CD14-positive monocyte (primary cell): Measurements from ENCODE around the gene NFATC2. TPM values are rescaled to one million over a fixed set of nuclear protein-coding genes. Genes with fewer than 3 reads are reported as not detected.

ENCODE experiments used
- DNase-seq, 3 donors: peaks; one replicate each; pipeline ENCODE4 v3.0.0-alpha.2; 2011 to 2022
- H2AFZ ChIP-seq: 2 replicates; pipeline ENCODE4 v1.6.0; 2012; ENCODE audit warnings: mild to moderate bottlenecking, low read depth, low read length, inconsistent platforms; ENCODE audit not compliant: insufficient read depth, poor library complexity, severe bottlenecking
- H3K27ac ChIP-seq, 2 donors: 1 replicate in 1 of 2; 2 replicates in 1 of 2; pipeline ENCODE4 v1.5.1; 2012 to 2013; ENCODE audit warnings: low read length in 2 of 2, control low read depth in 1 of 2, inconsistent platforms in 1 of 2, low read depth in 1 of 2, mild to moderate bottlenecking in 1 of 2
- H3K27me3 ChIP-seq, 2 donors: one replicate each; pipeline versions ENCODE4 v1.6.0 to v1.6.1; 2011 to 2013; ENCODE audit warnings: low read length in 2 of 2; ENCODE audit not compliant: control insufficient read depth in 2 of 2, insufficient read depth in 2 of 2
- H3K36me3 ChIP-seq, 2 donors: replicated peaks in 1 of 2; 1 replicate in 1 of 2; 2 replicates in 1 of 2; pipeline versions ENCODE4 v1.5.1 to v1.6.1; 2012 to 2013; ENCODE audit warnings: low read length in 2 of 2, control low read depth in 1 of 2, inconsistent platforms in 1 of 2, mild to moderate bottlenecking in 1 of 2; ENCODE audit not compliant: insufficient read depth in 2 of 2, control insufficient read depth in 1 of 2
- H3K4me1 ChIP-seq, 2 donors: 1 replicate in 1 of 2; 2 replicates in 1 of 2; pipeline versions ENCODE4 v1.5.1 to v1.6.1; 2012 to 2013; ENCODE audit warnings: low read length in 2 of 2, control low read depth in 1 of 2, inconsistent platforms in 1 of 2, mild to moderate bottlenecking in 1 of 2, moderate library complexity in 1 of 2; ENCODE audit not compliant: insufficient read depth in 2 of 2, control insufficient read depth in 1 of 2
- H3K4me2 ChIP-seq: replicated peaks from 2 replicates; pipeline ENCODE3; 2012; ENCODE audit warnings: low read length, moderate library complexity, mild to moderate bottlenecking; ENCODE audit not compliant: poor library complexity, severe bottlenecking; ENCODE audit errors: extremely low read depth
- H3K4me3 ChIP-seq, 3 experiments: fragments of 200-600 bp in 1 of 3; sonication (generic) in 1 of 3; replicated peaks in 1 of 3; 1 replicate in 2 of 3; 2 replicates in 1 of 3; pipeline ENCODE4 v1.5.1; 2011 to 2013; ENCODE audit warnings: low read length in 3 of 3, mild to moderate bottlenecking in 3 of 3, control low read depth in 2 of 3, low read depth in 2 of 3, inconsistent platforms in 1 of 3, moderate library complexity in 1 of 3
- H3K79me2 ChIP-seq: 2 replicates; pipeline ENCODE4 v1.6.0; 2012; ENCODE audit warnings: mild to moderate bottlenecking, control low read depth, inconsistent platforms, low read length, moderate library complexity; ENCODE audit not compliant: insufficient read depth
- H3K9ac ChIP-seq: 2 replicates; pipeline ENCODE4 v1.6.0; 2017; ENCODE audit warnings: low read length, mild to moderate bottlenecking; ENCODE audit not compliant: insufficient read depth, poor library complexity, severe bottlenecking
- H3K9me3 ChIP-seq, 2 donors: replicated peaks in 1 of 2; 1 replicate in 1 of 2; 2 replicates in 1 of 2; pipeline versions ENCODE4 v1.5.1 to v1.6.1; 2012 to 2013; ENCODE audit warnings: low read length in 2 of 2, control low read depth in 1 of 2; ENCODE audit not compliant: control insufficient read depth in 1 of 2, insufficient read depth in 1 of 2
- H4K20me1 ChIP-seq: 2 replicates; pipeline ENCODE4 v1.6.0; 2012; ENCODE audit warnings: mild to moderate bottlenecking, low read length, control low read depth, moderate library complexity; ENCODE audit not compliant: insufficient read depth
- H3K27ac Mint-ChIP-seq, 7 donors: one replicate each; pipeline ENCODE4 v1.8.0; 2020; ENCODE audit warnings: mild to moderate bottlenecking in 7 of 7, mixed read lengths in 7 of 7, moderate library complexity in 6 of 7, inconsistent platforms in 2 of 7
- H3K27me3 Mint-ChIP-seq, 3 donors: one replicate each; pipeline ENCODE4 v1.8.0; 2021 to 2022; ENCODE audit warnings: low read depth in 3 of 3, mild to moderate bottlenecking in 3 of 3, mixed read lengths in 3 of 3, moderate library complexity in 3 of 3, inconsistent platforms in 1 of 3
- H3K36me3 Mint-ChIP-seq, 2 donors: one replicate each; pipeline ENCODE4 v1.8.0; 2020; ENCODE audit warnings: mixed read lengths in 2 of 2, inconsistent platforms in 1 of 2, mild to moderate bottlenecking in 1 of 2
- H3K4me1 Mint-ChIP-seq: one replicate; pipeline ENCODE4 v1.8.0; 2020; ENCODE audit warnings: mild to moderate bottlenecking, mixed read lengths
- H3K4me3 Mint-ChIP-seq, 2 donors: one replicate each; pipeline ENCODE4 v1.8.0; 2020; ENCODE audit warnings: mild to moderate bottlenecking in 2 of 2, mixed read lengths in 2 of 2, moderate library complexity in 1 of 2
- H3K9me3 Mint-ChIP-seq, 7 donors: one replicate each; pipeline ENCODE4 v1.8.0; 2020 to 2022; ENCODE audit warnings: mixed read lengths in 7 of 7, mild to moderate bottlenecking in 6 of 7, moderate library complexity in 6 of 7, inconsistent platforms in 2 of 7
- CTCF ChIP-seq: fragments of 200-600 bp; IDR thresholded peaks from one replicate; pipeline ENCODE4 v1.8.0; 2022; ENCODE audit warnings: antibody characterized with exemption, mild to moderate bottlenecking
- WGBS: methylation state at CpG from one replicate; pipeline ENCODE4 v1.1.5; 2013; ENCODE audit warnings: missing lambda C conversion rate; ENCODE audit not compliant: insufficient coverage; 5-methylcytosine and 5-hydroxymethylcytosine counted together
- intact Hi-C, 2 donors: fragments of 100-400 bp; cut with micrococcal nuclease; formaldehyde crosslinking; loops; one replicate each; pipeline versions ENCODE4 v1.15.0 to v1.15.1; 2023
- polyA plus RNA-seq, 3 donors: library from polyadenylated mRNA; depleted of rRNA in 1 of 3; unstranded in 2 of 3; stranded (reverse) in 1 of 3; fragments of 300-500 nt in 2 of 3; fragments of >200 nt in 1 of 3; fragmentation: Illumina TruSeq in 2 of 3; gene quantifications; 1 replicate in 2 of 3; 2 replicates in 1 of 3; pipeline ENCODE4 v1.2.3, GENCODE V29; 2012 to 2021

The NFATC2 gene
- polyA plus RNA-seq, 3 donors, result 0.03 to 0.18 (median 0.11) TPM

- 99% methylated on average over 9 of the region's 15 CpGs for WGBS
- Histone ChIP-seq H3K4me2 (no peak overlapping the region), H3K27ac (no peak overlapping the region), H3K9ac (no peak overlapping the region), H4K20me1 (no peaks in the 10 kb centered on the region), H3K27me3 (no peaks in the 10 kb centered on the region), H3K36me3 (no peaks in the 10 kb centered on the region), H2AFZ (no peak overlapping the region), H3K9me3 (no peaks in the 10 kb centered on the region), H3K4me3 (no peak overlapping the region), H3K4me1 (no peaks in the 10 kb centered on the region), H3K79me2 (no peaks in the 10 kb centered on the region)
- Mint-ChIP-seq H3K27me3 (peaks cover 2 to 4% (median 3%) of the 10 kb centered on the region in 3 donors), H3K9me3 (peaks cover 0 to 5% (median 0%) of the 10 kb centered on the region in 7 donors), H3K27ac (no peak overlapping the region), H3K4me1 (peaks cover 7% of the 10 kb centered on the region), H3K36me3 (no peaks in the 10 kb centered on the region), H3K4me3 (no peak overlapping the region)
- no peak for TF ChIP-seq CTCF
- intact Hi-C loops, result no loop called here
- DNase-seq, result no peak
Observed at GRCh38 chr20:51482836-51483473, 59.6 kb downstream of the NFATC2 start.

GRCh38 chr20:51481341-51481914, 61.1 kb downstream of the NFATC2 start:
- H3K27ac ChIP-seq, result no peak overlapping the region
- H3K79me2 ChIP-seq, result no peaks in the 10 kb centered on the region
- TF ChIP-seq CTCF, result no peak
- Mint-ChIP-seq H3K27ac (peak overlapping the region in 1 of 7 donors; percentile 7), H3K4me1 (peaks cover 7% of the 10 kb centered on the region), H3K9me3 (peaks cover 0 to 6% (median 0%) of the 10 kb centered on the region in 7 donors), H3K27me3 (peaks cover 2 to 4% (median 3%) of the 10 kb centered on the region in 3 donors), H3K36me3 (no peaks in the 10 kb centered on the region), H3K4me3 (no peak overlapping the region)
- H3K27me3 ChIP-seq, result no peaks in the 10 kb centered on the region
- no peaks in the 10 kb centered on the region for H3K4me1 ChIP-seq
- H2AFZ ChIP-seq, result peak overlapping the region; percentile 0
- intact Hi-C loops, result no loop called here
- H3K4me2 ChIP-seq, result no peak overlapping the region
- 37% methylated on average over 13 of the region's 17 CpGs for WGBS
- H4K20me1 ChIP-seq, result no peaks in the 10 kb centered on the region
- no peaks in the 10 kb centered on the region for H3K9me3 ChIP-seq
- H3K4me3 ChIP-seq, result no peak overlapping the region
- H3K36me3 ChIP-seq, result no peaks in the 10 kb centered on the region
- no peak overlapping the region for H3K9ac ChIP-seq
- DNase-seq, result no peak
